ENCODE measurements around the gene MTG2. TPM values are rescaled to one million over a fixed set of nuclear protein-coding genes. Genes with fewer than 3 reads are reported as not detected.

The MTG2 gene
- total and polyA plus RNA-seq, 2 of the 13 experiments (the other 11 are each of a cell fraction or from before 2014, with no cell fraction given), result 20.4 to 37.8 TPM

DNA sequence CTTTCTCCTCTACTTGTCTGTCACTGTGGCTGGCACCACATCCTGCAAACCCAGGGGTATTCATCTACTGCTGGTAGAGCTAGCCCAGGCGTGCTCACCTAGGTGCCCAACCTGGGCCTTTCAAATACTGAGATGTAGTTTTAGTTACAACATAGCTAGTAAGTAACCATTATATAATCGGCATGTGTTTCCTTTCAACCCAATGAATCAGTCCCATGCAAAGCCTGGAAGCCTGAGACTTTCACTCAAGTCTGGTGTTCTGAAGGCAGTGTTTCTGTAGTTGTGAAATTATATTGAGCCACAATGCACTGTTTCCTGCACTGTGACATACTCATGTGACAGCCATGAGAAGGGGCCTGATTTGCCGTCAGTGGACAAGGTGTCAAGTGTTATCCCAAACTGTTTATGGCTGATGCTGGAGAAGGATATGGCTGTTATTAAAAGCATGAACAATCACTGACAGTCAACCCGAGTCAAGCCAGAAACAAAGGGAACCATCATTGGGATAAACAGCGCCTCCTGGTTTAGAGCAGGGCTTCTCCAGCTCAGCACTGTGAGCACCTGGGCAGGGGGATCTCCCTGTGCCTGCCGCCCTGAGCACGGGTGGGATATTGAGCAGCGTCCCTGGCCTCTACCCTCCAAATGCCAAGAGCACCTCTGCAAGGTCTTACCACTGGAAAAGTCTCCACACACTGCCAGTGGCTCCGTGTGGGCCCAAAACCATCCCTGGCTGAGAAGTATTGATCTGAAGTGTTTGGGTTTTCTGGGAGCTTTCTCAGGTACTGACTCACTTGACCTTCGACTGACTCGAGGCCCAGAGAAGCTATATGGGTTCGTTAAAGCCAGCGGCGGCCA is 41.2 kb upstream of the MTG2 start (continued):
- TF ChIP-seq ZFP36 (IDR thresholded peaks at IDR 0.05; ENCODE audit: borderline replicate concordance, low read depth, low read length, partially characterized antibody) (no peak), ZNF260 (CRISPR knock-in tag; IDR thresholded peaks at IDR 0.05; ENCODE audit: borderline replicate concordance, low read depth) (0 out of 2 replicates have a peak, but pooled peaks have one; percentile 42), KDM3A (CRISPR knock-in tag; IDR thresholded peaks at IDR 0.05; ENCODE audit: low read depth) (no peak), HOXA7 (CRISPR knock-in tag; IDR thresholded peaks at IDR 0.05) (no peak), ZFP82 (CRISPR knock-in tag; IDR thresholded peaks at IDR 0.05; ENCODE audit: borderline replicate concordance) (no peak), MAZ (IDR thresholded peaks at IDR 0.05; ENCODE audit: borderline replicate concordance, low read depth, low read length) (no peak), MAZ (CRISPR knock-in tag; IDR thresholded peaks at IDR 0.05; ENCODE audit: low read depth) (peak; percentile 54; the same call in 1 of the 2 replicates), HOXA9 (CRISPR knock-in tag; IDR thresholded peaks at IDR 0.05; ENCODE audit: borderline replicate concordance) (no peak), JDP2 (CRISPR knock-in tag; IDR thresholded peaks at IDR 0.05; ENCODE audit: borderline replicate concordance) (no peak), ZNF616 (CRISPR knock-in tag; IDR thresholded peaks at IDR 0.05; ENCODE audit: low read depth) (0 out of 2 replicates have a peak, but pooled peaks have one; percentile 67), ZNF263 (CRISPR knock-in tag; IDR thresholded peaks at IDR 0.05) (no peak), YY1 (IDR thresholded peaks at IDR 0.05; ENCODE audit: insufficient read depth, insufficient replicate concordance, low read depth, low read length) (no peak), ZNF10 (CRISPR knock-in tag; IDR thresholded peaks at IDR 0.05; ENCODE audit: borderline replicate concordance, low read depth) (no peak), TEAD2 (CRISPR knock-in tag; IDR thresholded peaks at IDR 0.05) (no peak), CREB1 (IDR thresholded peaks at IDR 0.05) (no peak), CREB1 (CRISPR knock-in tag; IDR thresholded peaks at IDR 0.05) (no peak), ZSCAN12 (CRISPR knock-in tag; IDR thresholded peaks at IDR 0.05) (no peak), ZNF143 (CRISPR knock-in tag; IDR thresholded peaks at IDR 0.05) (no peak), ZBTB43 (CRISPR knock-in tag; conservative IDR thresholded peaks at IDR 0.05) (no peak)
- TF ChIP-seq, protein P1, sequence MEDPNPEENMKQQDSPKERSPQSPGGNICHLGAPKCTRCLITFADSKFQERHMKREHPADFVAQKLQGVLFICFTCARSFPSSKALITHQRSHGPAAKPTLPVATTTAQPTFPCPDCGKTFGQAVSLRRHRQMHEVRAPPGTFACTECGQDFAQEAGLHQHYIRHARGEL (CRISPR knock-in tag; IDR thresholded peaks at IDR 0.05), result no peak
- TF ChIP-seq, protein P2, sequence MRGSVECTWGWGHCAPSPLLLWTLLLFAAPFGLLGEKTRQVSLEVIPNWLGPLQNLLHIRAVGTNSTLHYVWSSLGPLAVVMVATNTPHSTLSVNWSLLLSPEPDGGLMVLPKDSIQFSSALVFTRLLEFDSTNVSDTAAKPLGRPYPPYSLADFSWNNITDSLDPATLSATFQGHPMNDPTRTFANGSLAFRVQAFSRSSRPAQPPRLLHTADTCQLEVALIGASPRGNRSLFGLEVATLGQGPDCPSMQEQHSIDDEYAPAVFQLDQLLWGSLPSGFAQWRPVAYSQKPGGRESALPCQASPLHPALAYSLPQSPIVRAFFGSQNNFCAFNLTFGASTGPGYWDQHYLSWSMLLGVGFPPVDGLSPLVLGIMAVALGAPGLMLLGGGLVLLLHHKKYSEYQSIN (CRISPR knock-in tag; IDR thresholded peaks at IDR 0.05; ENCODE audit: borderline replicate concordance), result no peak
- TF ChIP-seq, protein P3, sequence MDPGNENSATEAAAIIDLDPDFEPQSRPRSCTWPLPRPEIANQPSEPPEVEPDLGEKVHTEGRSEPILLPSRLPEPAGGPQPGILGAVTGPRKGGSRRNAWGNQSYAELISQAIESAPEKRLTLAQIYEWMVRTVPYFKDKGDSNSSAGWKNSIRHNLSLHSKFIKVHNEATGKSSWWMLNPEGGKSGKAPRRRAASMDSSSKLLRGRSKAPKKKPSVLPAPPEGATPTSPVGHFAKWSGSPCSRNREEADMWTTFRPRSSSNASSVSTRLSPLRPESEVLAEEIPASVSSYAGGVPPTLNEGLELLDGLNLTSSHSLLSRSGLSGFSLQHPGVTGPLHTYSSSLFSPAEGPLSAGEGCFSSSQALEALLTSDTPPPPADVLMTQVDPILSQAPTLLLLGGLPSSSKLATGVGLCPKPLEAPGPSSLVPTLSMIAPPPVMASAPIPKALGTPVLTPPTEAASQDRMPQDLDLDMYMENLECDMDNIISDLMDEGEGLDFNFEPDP (CRISPR knock-in tag; conservative IDR thresholded peaks at IDR 0.05), result no peak
- TF ChIP-seq, protein P4, sequence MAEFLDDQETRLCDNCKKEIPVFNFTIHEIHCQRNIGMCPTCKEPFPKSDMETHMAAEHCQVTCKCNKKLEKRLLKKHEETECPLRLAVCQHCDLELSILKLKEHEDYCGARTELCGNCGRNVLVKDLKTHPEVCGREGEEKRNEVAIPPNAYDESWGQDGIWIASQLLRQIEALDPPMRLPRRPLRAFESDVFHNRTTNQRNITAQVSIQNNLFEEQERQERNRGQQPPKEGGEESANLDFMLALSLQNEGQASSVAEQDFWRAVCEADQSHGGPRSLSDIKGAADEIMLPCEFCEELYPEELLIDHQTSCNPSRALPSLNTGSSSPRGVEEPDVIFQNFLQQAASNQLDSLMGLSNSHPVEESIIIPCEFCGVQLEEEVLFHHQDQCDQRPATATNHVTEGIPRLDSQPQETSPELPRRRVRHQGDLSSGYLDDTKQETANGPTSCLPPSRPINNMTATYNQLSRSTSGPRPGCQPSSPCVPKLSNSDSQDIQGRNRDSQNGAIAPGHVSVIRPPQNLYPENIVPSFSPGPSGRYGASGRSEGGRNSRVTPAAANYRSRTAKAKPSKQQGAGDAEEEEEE (CRISPR knock-in tag; IDR thresholded peaks at IDR 0.05; ENCODE audit: borderline replicate concordance), result 0 out of 2 replicates have a peak, but pooled peaks have one; percentile 33

Data from HepG2 (cell line).